Peyer's patch (tissue), 4 donors: Measurements from ENCODE around the gene RASSF1. TPM values are rescaled to one million over a fixed set of nuclear protein-coding genes. Genes with fewer than 3 reads are reported as not detected.

Experiments used
- DNase-seq, 3 donors: peaks; one replicate each; pipeline ENCODE4 v3.0.0-alpha.2; 2017 to 2019
- H3K27ac ChIP-seq, 4 donors: fragments of 200-600 bp; sonication (generic); one replicate each; pipeline ENCODE4 v1.5.1; 2016 to 2019
- H3K27me3 ChIP-seq, 2 donors: fragments of 200-600 bp; sonication (generic); one replicate each; pipeline ENCODE4 v1.5.1; 2019
- H3K36me3 ChIP-seq, 3 donors: fragments of 200-600 bp; sonication (generic); one replicate each; pipeline ENCODE4 v1.5.1; 2016 to 2019
- H3K4me1 ChIP-seq, 4 donors: fragments of 200-600 bp; sonication (generic); one replicate each; pipeline ENCODE4 v1.5.1; 2016 to 2019
- H3K4me3 ChIP-seq, 4 donors: fragments of 200-600 bp; sonication (generic); 1 replicate in 3 of 4; 2 replicates in 1 of 4; pipeline ENCODE4 v1.5.1; 2016 to 2019; ENCODE audit warnings: mild to moderate bottlenecking in 1 of 4
- H3K9me3 ChIP-seq, 4 donors: fragments of 200-600 bp; sonication (generic); one replicate each; pipeline ENCODE4 v1.5.1; 2016 to 2019; ENCODE audit warnings: mild to moderate bottlenecking in 1 of 4
- POLR2A ChIP-seq, 2 donors: fragments of 450-650 bp; IDR thresholded peaks; one replicate each; pipeline ENCODE4 v1.5.1; 2017; ENCODE audit warnings: antibody characterized with exemption in 2 of 2, mild to moderate bottlenecking in 2 of 2, moderate library complexity in 2 of 2
- total RNA-seq, 4 donors: library from RNA; depleted of rRNA; stranded (reverse); fragments of >200 nt; gene quantifications; one replicate each; pipeline ENCODE4 v1.1.0, GENCODE V29; 2016
- TF ChIP-seq, protein P1 (sequence below), 6 experiments: fragments of 450-650 bp in 4 of 6; fragments of 200-600 bp in 2 of 6; sonication (generic) in 1 of 6; IDR thresholded peaks; one replicate each; pipeline ENCODE4 v1.5.1; 2017 to 2019; ENCODE audit warnings: antibody characterized with exemption in 6 of 6, mild to moderate bottlenecking in 3 of 6, moderate library complexity in 1 of 6

RASSF1 gene
- total RNA-seq, 4 donors from 2014 or later: 27.6 to 80.0 (median 29.4) TPM

DNA sequence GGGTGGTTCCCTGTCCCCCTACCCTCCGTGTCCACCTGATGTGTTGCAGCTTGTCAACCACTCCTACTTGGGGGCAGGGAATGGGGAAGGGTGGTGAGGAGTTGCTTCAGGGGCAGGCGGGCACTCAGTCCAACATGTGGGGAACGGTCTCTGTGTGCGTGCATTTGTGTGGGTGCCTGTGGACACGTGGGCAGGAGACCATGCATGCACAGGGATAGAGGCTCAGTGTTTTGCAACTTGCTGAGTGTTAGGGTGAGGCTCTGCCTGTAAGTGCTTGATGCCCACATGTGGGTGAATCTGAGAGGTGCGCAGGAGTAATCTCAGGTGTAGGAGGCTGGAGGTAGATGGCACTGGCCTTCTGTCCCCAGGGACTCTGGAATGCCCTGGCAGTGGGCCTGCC is 43.1 kb upstream of the RASSF1 start:
- no peaks in the 10 kb centered on the region for H3K4me1 ChIP-seq
- H3K4me3 ChIP-seq: no peak overlapping the region
- no peaks in the 10 kb centered on the region for H3K27me3 ChIP-seq
- TF ChIP-seq, protein P1, sequence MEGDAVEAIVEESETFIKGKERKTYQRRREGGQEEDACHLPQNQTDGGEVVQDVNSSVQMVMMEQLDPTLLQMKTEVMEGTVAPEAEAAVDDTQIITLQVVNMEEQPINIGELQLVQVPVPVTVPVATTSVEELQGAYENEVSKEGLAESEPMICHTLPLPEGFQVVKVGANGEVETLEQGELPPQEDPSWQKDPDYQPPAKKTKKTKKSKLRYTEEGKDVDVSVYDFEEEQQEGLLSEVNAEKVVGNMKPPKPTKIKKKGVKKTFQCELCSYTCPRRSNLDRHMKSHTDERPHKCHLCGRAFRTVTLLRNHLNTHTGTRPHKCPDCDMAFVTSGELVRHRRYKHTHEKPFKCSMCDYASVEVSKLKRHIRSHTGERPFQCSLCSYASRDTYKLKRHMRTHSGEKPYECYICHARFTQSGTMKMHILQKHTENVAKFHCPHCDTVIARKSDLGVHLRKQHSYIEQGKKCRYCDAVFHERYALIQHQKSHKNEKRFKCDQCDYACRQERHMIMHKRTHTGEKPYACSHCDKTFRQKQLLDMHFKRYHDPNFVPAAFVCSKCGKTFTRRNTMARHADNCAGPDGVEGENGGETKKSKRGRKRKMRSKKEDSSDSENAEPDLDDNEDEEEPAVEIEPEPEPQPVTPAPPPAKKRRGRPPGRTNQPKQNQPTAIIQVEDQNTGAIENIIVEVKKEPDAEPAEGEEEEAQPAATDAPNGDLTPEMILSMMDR (IDR thresholded peaks at IDR 0.05): no peak
- no peak for TF ChIP-seq POLR2A (IDR thresholded peaks at IDR 0.05)
- DNase-seq: no peak
- no peak overlapping the region for H3K27ac ChIP-seq
- H3K9me3 ChIP-seq: no peaks in the 10 kb centered on the region
- H3K36me3 ChIP-seq: no peaks in the 10 kb centered on the region

DNA sequence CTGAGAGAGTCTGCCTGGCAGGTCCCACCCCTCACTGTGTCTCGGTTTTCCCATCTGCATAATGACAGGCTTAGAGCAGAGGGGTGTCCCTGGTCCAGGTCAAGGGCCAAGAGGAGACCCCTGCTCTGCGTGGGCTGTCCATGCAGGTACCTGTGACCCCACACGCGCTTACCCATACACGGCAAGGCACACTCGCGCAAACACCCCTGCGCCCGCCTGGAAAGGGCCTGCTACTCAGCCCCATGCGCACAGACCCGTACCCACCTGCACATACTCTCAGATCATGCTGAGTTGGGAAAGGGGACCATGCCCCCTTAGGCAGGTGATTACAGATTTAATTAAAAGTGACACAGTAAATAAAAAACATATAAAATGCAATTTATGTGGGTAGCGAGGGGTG is 42.1 kb upstream of the RASSF1 start:
- TF ChIP-seq, protein P1 (IDR thresholded peaks at IDR 0.05): no peak
- TF ChIP-seq POLR2A (IDR thresholded peaks at IDR 0.05): no peak
- H3K27ac ChIP-seq: no peak overlapping the region
- H3K27me3 ChIP-seq: no peaks in the 10 kb centered on the region

DNA sequence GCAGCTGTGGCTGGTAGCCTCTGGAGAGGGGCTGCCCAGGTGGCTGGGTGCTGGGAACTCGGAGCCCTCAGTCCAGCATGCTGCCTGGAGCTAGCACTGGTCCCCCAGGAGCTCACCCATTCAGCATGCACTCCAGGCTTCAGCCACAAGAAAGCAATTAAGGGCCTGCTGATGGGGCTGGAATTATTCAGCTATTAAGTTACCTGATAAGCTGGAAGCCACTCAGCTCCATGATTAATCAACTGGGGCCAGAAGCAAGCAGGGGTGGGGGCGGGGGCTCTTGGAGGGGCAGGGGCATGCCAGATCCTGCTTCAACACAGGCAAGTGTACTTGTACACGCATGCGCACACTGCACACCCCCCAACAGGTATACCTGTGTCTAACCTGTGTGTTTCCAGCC is 40.7 kb upstream of the RASSF1 start:
- Histone ChIP-seq H3K4me1 (no peaks in the 10 kb centered on the region), H3K4me3 (no peak overlapping the region), H3K27ac (no peak overlapping the region), H3K9me3 (no peaks in the 10 kb centered on the region), H3K36me3 (no peaks in the 10 kb centered on the region), H3K27me3 (no peaks in the 10 kb centered on the region)
- no peak for DNase-seq
- no peak for TF ChIP-seq POLR2A (IDR thresholded peaks at IDR 0.05)
- TF ChIP-seq, protein P1 (IDR thresholded peaks at IDR 0.05): no peak

More for the DNA sequence above, 42.1 kb upstream of the RASSF1 start:
- Histone ChIP-seq H3K4me1 (no peaks in the 10 kb centered on the region), H3K36me3 (no peaks in the 10 kb centered on the region), H3K4me3 (no peak overlapping the region), H3K9me3 (no peaks in the 10 kb centered on the region)
- no peak for DNase-seq

DNA sequence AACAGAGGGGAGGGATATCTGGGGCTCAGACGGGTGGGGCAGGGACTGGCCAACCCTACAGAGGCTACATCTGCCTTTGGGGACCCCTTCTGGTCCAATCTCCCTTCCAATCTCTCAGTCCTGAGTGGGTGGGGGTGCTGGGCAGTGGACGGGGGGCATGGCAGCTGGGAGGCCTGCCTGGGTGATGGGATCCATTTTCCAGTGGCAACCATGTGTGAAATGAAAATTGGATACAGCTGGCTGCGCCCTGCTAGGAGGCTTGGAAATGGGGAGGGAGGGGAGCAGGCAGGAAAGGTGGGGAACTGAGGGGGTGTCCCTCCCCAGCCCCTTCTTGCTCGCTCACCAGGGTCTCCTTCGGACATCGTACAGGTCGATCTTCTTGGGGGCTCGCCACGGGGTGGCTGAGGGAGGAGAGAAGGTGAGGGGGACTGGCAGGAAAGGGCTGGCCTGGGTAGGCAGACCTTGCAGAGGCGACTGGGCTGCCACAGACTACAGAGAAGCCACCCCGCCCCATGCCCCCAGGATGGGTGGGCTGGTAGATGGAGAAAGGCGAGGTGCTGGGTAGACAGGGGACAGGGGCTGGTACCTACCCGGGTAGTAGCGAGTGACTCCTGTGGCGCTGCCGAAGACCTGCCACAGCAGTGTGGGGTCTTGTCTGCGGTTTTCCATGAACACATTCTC is 39.9 kb upstream of the RASSF1 start:
- Histone ChIP-seq H3K9me3 (no peaks in the 10 kb centered on the region), H3K4me1 (no peaks in the 10 kb centered on the region), H3K4me3 (no peak overlapping the region), H3K27ac (no peak overlapping the region), H3K27me3 (no peaks in the 10 kb centered on the region), H3K36me3 (no peaks in the 10 kb centered on the region)
- TF ChIP-seq POLR2A (IDR thresholded peaks at IDR 0.05): no peak
- TF ChIP-seq, protein P1 (IDR thresholded peaks at IDR 0.05): no peak
- DNase-seq: no peak

DNA sequence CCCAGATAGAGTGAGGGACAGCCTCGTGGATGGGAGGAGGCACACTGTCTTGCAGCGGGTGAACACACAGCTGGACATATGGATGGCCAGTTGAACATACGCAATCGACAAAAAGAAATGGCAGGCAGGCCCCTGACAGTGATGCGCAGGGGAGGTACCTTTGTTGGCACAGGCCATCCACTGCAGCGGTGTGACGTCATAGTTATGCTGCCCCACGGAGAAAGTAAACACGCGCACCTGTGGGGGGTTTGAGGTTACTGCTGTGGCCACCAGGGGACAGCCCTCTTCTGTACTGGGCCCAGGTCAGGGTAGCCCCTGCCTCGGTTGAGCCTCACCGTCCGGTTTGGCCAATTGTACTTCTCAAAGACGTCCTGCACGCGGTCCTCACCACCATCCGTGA is 38.1 kb upstream of the RASSF1 start:
- DNase-seq: no peak
- H3K4me1 ChIP-seq: no peaks in the 10 kb centered on the region
- no peak overlapping the region for H3K4me3 ChIP-seq
- H3K27ac ChIP-seq: no peak overlapping the region
- H3K27me3 ChIP-seq: no peaks in the 10 kb centered on the region
- TF ChIP-seq, protein P1 (IDR thresholded peaks at IDR 0.05): no peak
- no peak for TF ChIP-seq POLR2A (IDR thresholded peaks at IDR 0.05)
- no peaks in the 10 kb centered on the region for H3K9me3 ChIP-seq
- no peaks in the 10 kb centered on the region for H3K36me3 ChIP-seq

DNA sequence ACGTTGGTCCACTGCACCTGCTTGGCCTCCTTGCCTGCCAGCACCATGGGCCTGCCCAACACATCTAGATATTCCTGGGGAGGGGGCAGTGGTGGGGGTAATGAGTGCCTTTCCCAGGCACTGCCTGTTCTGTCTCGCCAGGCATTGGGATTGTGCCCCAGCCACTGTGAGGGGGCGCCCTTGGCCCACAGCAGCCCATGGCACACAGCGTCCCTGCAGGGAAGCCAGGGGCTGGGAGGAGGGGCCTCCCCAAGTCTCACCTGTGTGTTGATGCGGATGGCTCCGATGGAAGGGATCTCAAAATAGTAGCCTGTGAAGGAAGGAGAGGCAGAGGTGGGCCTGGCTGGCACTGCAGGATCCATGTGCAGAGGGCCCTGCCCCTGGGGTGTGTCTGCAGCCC is 37.4 kb upstream of the RASSF1 start:
- DNase-seq: no peak
- H3K27me3 ChIP-seq: no peaks in the 10 kb centered on the region
- no peaks in the 10 kb centered on the region for H3K4me1 ChIP-seq
- no peak overlapping the region for H3K27ac ChIP-seq
- H3K9me3 ChIP-seq: no peaks in the 10 kb centered on the region
- H3K36me3 ChIP-seq: no peaks in the 10 kb centered on the region
- no peak overlapping the region for H3K4me3 ChIP-seq
- no peak for TF ChIP-seq POLR2A (IDR thresholded peaks at IDR 0.05)
